ENCODE data around the gene TBCC.
"Not testable (repeated sequence)": the region's sequence is repeated elsewhere in the genome, so short reads cannot be mapped to it uniquely, and the experiment has no call there.

Gene TBCC

DNA sequence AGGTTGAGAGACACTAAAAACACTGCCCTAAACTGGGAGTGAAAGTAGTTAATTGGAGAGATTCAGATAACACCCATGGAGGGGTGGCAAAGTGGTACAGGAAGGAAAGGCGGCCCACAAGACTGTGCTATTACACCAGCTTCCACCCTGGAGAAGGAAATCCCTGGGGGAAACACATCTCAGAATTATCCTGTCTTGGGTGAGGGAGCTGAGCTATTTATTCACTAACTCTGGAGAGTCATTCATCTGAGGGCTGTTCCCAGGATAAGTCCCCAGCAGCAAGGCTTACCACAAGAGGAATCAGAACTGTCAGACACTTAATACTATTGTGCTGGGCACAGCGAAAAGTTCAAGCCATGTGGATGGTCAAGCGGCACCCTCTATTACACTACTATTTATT is 9.9 kb downstream of the TBCC start:
- TF ChIP-seq, protein P1, sequence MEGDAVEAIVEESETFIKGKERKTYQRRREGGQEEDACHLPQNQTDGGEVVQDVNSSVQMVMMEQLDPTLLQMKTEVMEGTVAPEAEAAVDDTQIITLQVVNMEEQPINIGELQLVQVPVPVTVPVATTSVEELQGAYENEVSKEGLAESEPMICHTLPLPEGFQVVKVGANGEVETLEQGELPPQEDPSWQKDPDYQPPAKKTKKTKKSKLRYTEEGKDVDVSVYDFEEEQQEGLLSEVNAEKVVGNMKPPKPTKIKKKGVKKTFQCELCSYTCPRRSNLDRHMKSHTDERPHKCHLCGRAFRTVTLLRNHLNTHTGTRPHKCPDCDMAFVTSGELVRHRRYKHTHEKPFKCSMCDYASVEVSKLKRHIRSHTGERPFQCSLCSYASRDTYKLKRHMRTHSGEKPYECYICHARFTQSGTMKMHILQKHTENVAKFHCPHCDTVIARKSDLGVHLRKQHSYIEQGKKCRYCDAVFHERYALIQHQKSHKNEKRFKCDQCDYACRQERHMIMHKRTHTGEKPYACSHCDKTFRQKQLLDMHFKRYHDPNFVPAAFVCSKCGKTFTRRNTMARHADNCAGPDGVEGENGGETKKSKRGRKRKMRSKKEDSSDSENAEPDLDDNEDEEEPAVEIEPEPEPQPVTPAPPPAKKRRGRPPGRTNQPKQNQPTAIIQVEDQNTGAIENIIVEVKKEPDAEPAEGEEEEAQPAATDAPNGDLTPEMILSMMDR (conservative IDR thresholded peaks at IDR 0.05; ENCODE audit: control insufficient read depth, insufficient read depth, low read depth, low read length): no peak
- DNase-seq (ENCODE audit: low read depth): no peak
- no peak overlapping the region for H3K4me3 ChIP-seq (ENCODE audit: control insufficient read depth, low read depth, low read length)

DNA sequence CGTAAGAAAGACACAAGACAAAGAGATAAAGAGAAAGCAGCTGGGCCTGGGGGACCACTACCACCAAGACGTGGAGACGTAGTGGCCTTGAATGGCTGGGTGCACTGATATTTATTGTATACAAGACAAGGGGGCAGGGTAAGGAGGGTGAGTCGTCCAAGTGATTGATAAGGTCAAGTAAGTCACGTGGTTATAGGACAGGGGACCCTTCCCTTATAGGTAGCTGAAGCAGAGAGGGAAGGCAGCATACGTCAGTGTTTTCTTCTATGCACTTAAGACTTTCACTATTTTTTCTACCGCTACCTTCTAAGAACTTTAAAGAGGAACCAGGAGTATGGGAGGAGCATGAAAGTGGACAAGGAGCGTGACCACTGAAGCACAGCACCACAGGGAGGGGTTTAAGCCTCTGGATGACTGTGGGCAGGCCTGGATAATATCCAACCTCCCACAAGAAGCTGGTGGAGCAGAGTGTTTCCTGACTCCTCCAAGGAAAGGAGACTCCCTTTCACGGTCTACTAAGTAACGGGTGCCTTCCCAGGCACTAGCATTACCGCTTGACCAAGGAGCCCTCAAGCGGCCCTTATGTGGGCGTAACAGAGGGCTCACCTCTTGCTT is 11.9 kb downstream of the TBCC start:
- H3K4me3 ChIP-seq (ENCODE audit: control insufficient read depth, low read depth, low read length); DNase-seq (ENCODE audit: low read depth): not testable (repeated sequence)

DNA sequence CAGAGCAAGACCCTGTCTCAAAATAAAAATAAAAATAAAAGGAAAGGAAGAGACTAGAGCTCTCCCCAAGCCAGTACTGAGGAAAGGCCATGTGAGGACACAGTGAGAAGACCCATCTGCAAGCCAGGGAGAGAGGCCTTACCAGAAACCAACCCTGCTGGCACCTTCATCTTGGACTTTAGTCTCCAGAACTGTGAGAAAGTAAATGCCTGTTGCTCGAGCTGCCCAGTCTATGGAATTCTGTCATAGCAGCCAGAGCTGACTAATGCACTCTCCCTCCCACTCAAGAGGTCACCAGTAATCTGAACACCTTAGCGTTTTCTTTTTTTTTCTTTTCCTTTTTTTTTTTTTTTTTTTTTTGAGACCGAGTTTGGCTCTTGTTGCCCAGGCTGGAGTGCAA is 16.2 kb downstream of the TBCC start:
- TF ChIP-seq, protein P1 (conservative IDR thresholded peaks at IDR 0.05; ENCODE audit: control insufficient read depth, insufficient read depth, low read depth, low read length): no peak
- DNase-seq (ENCODE audit: low read depth): peak; percentile 44
- H3K4me3 ChIP-seq (ENCODE audit: control insufficient read depth, low read depth, low read length): no peak overlapping the region

DNA sequence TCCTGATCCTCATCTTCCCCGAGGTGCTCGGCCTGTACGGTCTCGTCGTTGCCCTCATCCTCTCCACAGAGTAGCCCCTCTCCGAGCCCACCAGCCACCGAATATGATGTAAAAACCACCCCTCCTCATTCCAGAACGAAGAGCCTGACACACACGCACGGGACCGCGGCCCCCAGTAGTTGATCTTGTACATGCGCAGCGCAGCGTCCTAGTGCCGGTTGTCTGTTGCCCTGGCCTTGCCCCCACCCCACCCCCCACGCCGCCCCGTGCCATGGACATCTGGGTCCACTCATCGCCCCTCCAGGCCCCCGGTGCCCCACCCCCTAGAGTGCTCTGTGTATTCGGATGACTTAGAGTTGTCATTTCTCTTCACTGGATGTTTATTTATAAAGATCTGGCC is 18.3 kb downstream of the TBCC start:
- no peak for DNase-seq (ENCODE audit: low read depth)
- H3K4me3 ChIP-seq (ENCODE audit: control insufficient read depth, low read depth, low read length): no peak overlapping the region
- TF ChIP-seq, protein P1 (conservative IDR thresholded peaks at IDR 0.05; ENCODE audit: control insufficient read depth, insufficient read depth, low read depth, low read length): no peak

DNA sequence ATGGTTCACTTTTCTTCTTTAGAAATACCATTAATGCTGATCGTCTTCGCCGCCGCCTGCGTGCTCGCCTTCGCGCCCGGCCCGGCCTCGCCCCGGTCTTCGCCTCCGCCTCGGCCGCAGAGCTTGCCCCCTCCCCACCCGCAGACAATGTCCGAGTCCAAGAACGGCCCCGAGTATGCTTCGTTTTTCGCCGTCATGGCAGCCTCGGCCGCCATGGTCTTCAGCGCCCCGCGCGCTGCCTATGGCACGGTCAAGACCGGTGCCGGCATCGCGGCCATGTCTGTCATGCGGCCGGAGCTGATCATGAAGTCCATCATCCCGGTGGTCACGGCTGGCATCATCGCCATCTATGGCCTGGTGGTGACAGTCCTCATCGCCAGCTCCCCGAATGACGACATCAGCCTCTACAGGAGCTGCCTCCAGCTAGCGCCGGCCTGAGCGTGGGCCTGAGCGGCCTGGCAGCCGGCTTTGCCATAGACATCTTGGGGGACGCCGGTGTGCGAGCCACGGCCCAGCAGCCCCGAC is 18.8 kb downstream of the TBCC start:
- H3K4me3 ChIP-seq (ENCODE audit: control insufficient read depth, low read depth, low read length): peak overlapping the region; percentile 43
- no peak for DNase-seq (ENCODE audit: low read depth)

DNA sequence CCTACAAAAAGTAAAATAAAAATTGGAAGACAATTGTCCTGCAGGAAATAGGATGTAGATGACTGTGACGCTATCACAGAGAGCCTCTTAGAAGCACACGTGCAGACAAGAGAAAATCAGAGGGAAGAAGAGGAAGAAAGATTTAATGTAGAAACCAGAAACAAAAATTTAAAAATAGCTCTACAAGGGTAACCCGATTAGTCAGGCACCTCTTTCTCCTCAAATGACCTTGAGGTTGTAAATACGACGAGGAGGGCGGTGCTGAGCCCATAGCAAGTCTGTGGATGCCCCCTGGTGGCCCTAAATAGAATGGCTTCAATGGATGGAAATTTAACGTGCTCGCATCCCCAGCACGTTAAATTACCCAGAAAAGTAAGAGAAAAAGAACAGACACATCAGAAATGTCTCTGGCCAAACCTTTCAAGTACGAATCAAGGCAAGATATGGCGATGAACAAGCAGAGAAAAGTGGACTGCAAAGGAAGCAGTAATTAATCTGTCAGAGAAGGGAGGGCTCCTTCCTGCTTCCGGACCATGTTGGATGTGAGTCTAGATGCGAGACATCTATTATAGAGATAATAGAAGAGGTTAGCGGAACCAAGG is 19.3 kb downstream of the TBCC start:
- H3K4me3 ChIP-seq (ENCODE audit: control insufficient read depth, low read depth, low read length): peak overlapping the region; percentile 43
- TF ChIP-seq, protein P1 (conservative IDR thresholded peaks at IDR 0.05; ENCODE audit: control insufficient read depth, insufficient read depth, low read depth, low read length): peak; percentile 92
- peak; percentile 92 for DNase-seq (ENCODE audit: low read depth)

More for the DNA sequence above, 18.8 kb downstream of the TBCC start:
- TF ChIP-seq, protein P1 (conservative IDR thresholded peaks at IDR 0.05; ENCODE audit: control insufficient read depth, insufficient read depth, low read depth, low read length): no peak

DNA sequence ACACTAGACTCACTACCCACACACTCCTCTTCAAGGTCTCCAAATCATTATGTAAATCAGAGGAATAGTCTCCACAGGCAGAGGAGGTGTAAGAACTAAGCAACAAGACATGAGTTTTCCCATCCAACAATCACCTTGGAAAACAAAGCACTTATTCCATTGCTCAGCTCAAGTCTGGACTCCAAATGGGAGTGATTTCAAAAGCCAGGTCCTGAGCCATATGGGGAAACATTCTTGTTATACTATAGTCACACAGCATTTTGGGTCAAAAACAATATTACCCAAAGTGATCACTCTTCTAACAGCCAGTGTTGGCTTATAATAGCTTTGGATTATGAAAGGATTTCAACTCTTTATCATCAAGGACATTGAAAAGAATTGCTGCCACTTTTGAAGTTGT is 19.9 kb downstream of the TBCC start:
- TF ChIP-seq, protein P1 (conservative IDR thresholded peaks at IDR 0.05; ENCODE audit: control insufficient read depth, insufficient read depth, low read depth, low read length): no peak
- no peak overlapping the region for H3K4me3 ChIP-seq (ENCODE audit: control insufficient read depth, low read depth, low read length)
- DNase-seq (ENCODE audit: low read depth): no peak

Data from fibroblast of mammary gland (primary cell).